Ishikawa (cell line): ENCODE measurements around the gene PPM1L.

ENCODE experiments used
- CEBPB ChIP-seq: IDR thresholded peaks from 2 replicates; pipeline ENCODE4 v1.6.1; 2012
- CREB1 ChIP-seq: IDR thresholded peaks from 2 replicates; pipeline ENCODE4 v1.6.1; 2012; ENCODE audit warnings: low read depth
- EP300 ChIP-seq: IDR thresholded peaks from 2 replicates; pipeline ENCODE4 v1.6.1; 2012; ENCODE audit warnings: borderline replicate concordance
- FOXM1 ChIP-seq: IDR thresholded peaks from 2 replicates; pipeline ENCODE4 v1.6.1; 2012; ENCODE audit warnings: low read depth, borderline replicate concordance
- MAX ChIP-seq: IDR thresholded peaks from 2 replicates; pipeline ENCODE4 v1.6.1; 2012
- NFIC ChIP-seq: IDR thresholded peaks from 2 replicates; pipeline ENCODE4 v1.6.1; 2012
- RAD21 ChIP-seq: IDR thresholded peaks from 2 replicates; pipeline ENCODE4 v1.6.1; 2012; ENCODE audit warnings: low read depth
- REST ChIP-seq: IDR thresholded peaks from 2 replicates; pipeline ENCODE4 v1.6.1; 2012; ENCODE audit warnings: low read depth, mild to moderate bottlenecking
- TAF1 ChIP-seq: IDR thresholded peaks from 2 replicates; pipeline ENCODE4 v1.6.1; 2012; ENCODE audit warnings: low read depth, mild to moderate bottlenecking
- TCF12 ChIP-seq: IDR thresholded peaks from 2 replicates; pipeline ENCODE4 v1.6.1; 2012; ENCODE audit warnings: low read depth
- TEAD4 ChIP-seq: IDR thresholded peaks from 2 replicates; pipeline ENCODE4 v1.6.1; 2012
- USF1 ChIP-seq: IDR thresholded peaks from 2 replicates; pipeline ENCODE4 v1.6.1; 2012
- YY1 ChIP-seq: IDR thresholded peaks from 2 replicates; pipeline ENCODE4 v1.6.1; 2012; ENCODE audit warnings: low read depth
- ZBTB7A ChIP-seq: IDR thresholded peaks from 2 replicates; pipeline ENCODE4 v1.6.1; 2012; ENCODE audit warnings: low read depth

The PPM1L gene

GRCh38 chr3:160999274-160999673, 243.2 kb downstream of the PPM1L start:
- TF ChIP-seq CREB1 (no peak), TAF1 (no peak), CEBPB (no peak)

- TF ChIP-seq USF1: no peak
- no peak for TF ChIP-seq RAD21
- TF ChIP-seq FOXM1: no peak
- no peak for TF ChIP-seq CREB1
- TF ChIP-seq EP300: no peak
- TF ChIP-seq MAX: no peak
Observed at GRCh38 chr3:161008086-161008485, 252.1 kb downstream of the PPM1L start.

- TF ChIP-seq CREB1 (no peak), TEAD4 (no peak), REST (no peak), TCF12 (no peak), TAF1 (no peak), NFIC (no peak), CEBPB (no peak), USF1 (no peak)
Observed at GRCh38 chr3:161014843-161015749, 259.1 kb downstream of the PPM1L start.

- TF ChIP-seq CREB1 (no peak), RAD21 (no peak), TAF1 (no peak), CEBPB (no peak), EP300 (no peak), YY1 (no peak), ZBTB7A (no peak), TEAD4 (no peak), FOXM1 (no peak)
Observed at GRCh38 chr3:161016417-161017313, 260.6 kb downstream of the PPM1L start.

- no peak for TF ChIP-seq REST
- no peak for TF ChIP-seq TAF1
- TF ChIP-seq CREB1: no peak
- TF ChIP-seq CEBPB: no peak
- no peak for TF ChIP-seq USF1
- TF ChIP-seq TCF12: no peak
Observed at GRCh38 chr3:161017971-161018370, 261.9 kb downstream of the PPM1L start.

GRCh38 chr3:161020256-161020655, 264.2 kb downstream of the PPM1L start:
- no peak for TF ChIP-seq YY1
- no peak for TF ChIP-seq REST
